AG04450 (cell line): Measurements from ENCODE around the gene CNTNAP2. TPM values are rescaled to one million over a fixed set of nuclear protein-coding genes. Genes with fewer than 3 reads are reported as not detected.

ENCODE experiments used
- CTCF ChIA-PET: fragments of 300-600, 350-600 bp; formaldehyde crosslinking; extraction: SDS; loops from one replicate; lab custom pipeline; 2022; ENCODE audit warnings: antibody characterized with exemption, inconsistent platforms; lab: Charles Lee
- POLR2A ChIA-PET: fragments of 350-600 bp; formaldehyde crosslinking; extraction: SDS; loops from one replicate; lab custom pipeline; 2021; ENCODE audit warnings: antibody characterized with exemption, inconsistent platforms; lab: Yijun Ruan, JAX
- DNase-seq: peaks from one replicate; pipeline ENCODE4 v3.0.0-alpha.2; 2011; ENCODE audit warnings: low read depth, low spot score
- H3K27ac ChIP-seq: one replicate; pipeline ENCODE4 v1.5.1; 2012; ENCODE audit warnings: low read depth, low read length, control low read depth
- H3K27me3 ChIP-seq: one replicate; pipeline ENCODE4 v1.6.0; 2012; ENCODE audit warnings: low read length; ENCODE audit not compliant: control insufficient read depth, insufficient read depth
- H3K4me3 ChIP-seq: 2 replicates; pipeline ENCODE4 v1.5.1; 2011; ENCODE audit warnings: mild to moderate bottlenecking, low read depth, low read length, control low read depth
- H3K9me3 ChIP-seq: 2 replicates; pipeline ENCODE4 v1.5.1; 2012; ENCODE audit warnings: low read length; ENCODE audit not compliant: control insufficient read depth, insufficient read depth
- CTCF ChIP-seq: IDR thresholded peaks from 2 replicates; pipeline ENCODE4 v1.5.1; 2011; ENCODE audit warnings: low read depth, low read length, control low read depth, inconsistent platforms
- polyA plus RNA-seq: library from polyadenylated mRNA; depleted of rRNA; stranded (reverse); fragments of >200 nt; gene quantifications from 2 replicates; pipeline ENCODE4 v1.2.3, GENCODE V29; 2011

Gene CNTNAP2
- polyA plus RNA-seq, 1 experiment: not detected

GRCh38 chr7:146557971-146558469 lies 441.4 kb downstream of the CNTNAP2 start:
- Histone ChIP-seq H3K9me3 (peaks cover 13% of the 10 kb centered on the region), H3K27ac (no peak overlapping the region), H3K4me3 (no peak overlapping the region), H3K27me3 (no peaks in the 10 kb centered on the region)
- ChIA-PET POLR2A (no interaction called here), CTCF (no interaction called here)
- DNase-seq: no peak
- no peak for TF ChIP-seq CTCF

GRCh38 chr7:146565872-146566271 lies 449.3 kb downstream of the CNTNAP2 start:
- ChIA-PET POLR2A (no interaction called here), CTCF (no interaction called here)

GRCh38 chr7:146575903-146576302 lies 459.3 kb downstream of the CNTNAP2 start:
- CTCF ChIA-PET: no interaction called here
- no peak overlapping the region for H3K4me3 ChIP-seq
- DNase-seq: no peak
- no peaks in the 10 kb centered on the region for H3K27me3 ChIP-seq
- TF ChIP-seq CTCF: no peak
- H3K9me3 ChIP-seq: peaks cover 8% of the 10 kb centered on the region; the same call in 1 of the 2 replicates
- H3K27ac ChIP-seq: no peak overlapping the region
- POLR2A ChIA-PET: no interaction called here

More at GRCh38 chr7:146565872-146566271, 449.3 kb downstream of the CNTNAP2 start:
- Histone ChIP-seq H3K9me3 (peaks cover 15% of the 10 kb centered on the region), H3K27me3 (no peaks in the 10 kb centered on the region), H3K4me3 (no peak overlapping the region), H3K27ac (no peak overlapping the region)
- DNase-seq: no peak
- no peak for TF ChIP-seq CTCF

DNA sequence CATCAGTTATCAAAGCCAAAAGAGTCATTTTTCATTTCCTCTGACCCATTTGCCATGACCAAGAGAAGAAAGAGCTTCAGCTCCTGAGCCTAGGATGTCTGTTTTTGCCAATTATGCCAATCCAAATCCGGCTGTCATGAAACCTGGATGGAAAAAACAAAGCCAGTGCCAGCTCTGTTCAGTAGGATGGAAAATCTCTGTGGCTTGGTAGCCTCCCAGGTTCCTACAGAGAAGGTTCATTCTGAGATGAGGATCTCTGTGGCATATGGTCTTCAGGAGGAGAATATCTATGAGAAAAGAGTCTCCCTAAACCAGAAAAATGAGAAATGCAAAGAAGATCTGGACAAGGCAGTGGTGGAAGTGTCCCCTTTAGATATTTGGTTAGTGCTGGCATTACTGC lies 475.4 kb downstream of the CNTNAP2 start:
- POLR2A ChIA-PET: no interaction called here
- CTCF ChIA-PET: no interaction called here
- Histone ChIP-seq H3K4me3 (no peak overlapping the region), H3K27ac (no peak overlapping the region), H3K9me3 (peaks cover 7% of the 10 kb centered on the region), H3K27me3 (no peaks in the 10 kb centered on the region)
- TF ChIP-seq CTCF: no peak
- DNase-seq: no peak

- Histone ChIP-seq H3K9me3 (peaks cover 8% of the 10 kb centered on the region), H3K4me3 (no peak overlapping the region), H3K27ac (no peak overlapping the region), H3K27me3 (no peaks in the 10 kb centered on the region)
- no peak for DNase-seq
- ChIA-PET CTCF (no interaction called here), POLR2A (no interaction called here)
- TF ChIP-seq CTCF: no peak
Observed at GRCh38 chr7:146606628-146607027, 490.0 kb downstream of the CNTNAP2 start.
